ENCODE measurements around the gene UMODL1.
"Not testable (repeated sequence)": the region's sequence is repeated elsewhere in the genome, so short reads cannot be mapped to it uniquely, and the experiment has no call there.

GRCh38 chr21:42116551-42116950 is 45.4 kb downstream of the UMODL1 start:
- TF ChIP-seq CTCF (IDR thresholded peaks at IDR 0.05; ENCODE audit: extremely low read depth in 1 of 2, insufficient read depth in 1 of 2, low read depth in 1 of 2, low read length in 2 of 2); EZH2 (IDR thresholded peaks at IDR 0.05; ENCODE audit: borderline replicate concordance, low read depth, low read length, severe bottlenecking); POLR2AphosphoS5 (IDR thresholded peaks at IDR 0.05; ENCODE audit: insufficient read depth, low read depth, low read length); POLR2A (IDR thresholded peaks at IDR 0.05; ENCODE audit: low read depth, low read length); JUN (IDR thresholded peaks at IDR 0.05; ENCODE audit: borderline replicate concordance, insufficient read depth, insufficient read length, low read depth); MYC (IDR thresholded peaks at IDR 0.05; ENCODE audit: low read depth, low read length); FOS (IDR thresholded peaks at IDR 0.05; ENCODE audit: borderline replicate concordance, insufficient read depth, low read length): not testable (repeated sequence)
- TF ChIP-seq, protein P1, sequence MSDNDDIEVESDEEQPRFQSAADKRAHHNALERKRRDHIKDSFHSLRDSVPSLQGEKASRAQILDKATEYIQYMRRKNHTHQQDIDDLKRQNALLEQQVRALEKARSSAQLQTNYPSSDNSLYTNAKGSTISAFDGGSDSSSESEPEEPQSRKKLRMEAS (IDR thresholded peaks at IDR 0.05; ENCODE audit: insufficient read depth, insufficient read length), result not testable (repeated sequence)

Data from endothelial cell of umbilical vein (primary cell).